OCI-M1 (cell line): ENCODE results near the gene ANKRD40CL.

ENCODE experiments used
- DNase-seq: peaks from one replicate; lab custom pipeline; 2025; lab: John Stamatoyannopoulos, UW

ANKRD40CL gene

DNA sequence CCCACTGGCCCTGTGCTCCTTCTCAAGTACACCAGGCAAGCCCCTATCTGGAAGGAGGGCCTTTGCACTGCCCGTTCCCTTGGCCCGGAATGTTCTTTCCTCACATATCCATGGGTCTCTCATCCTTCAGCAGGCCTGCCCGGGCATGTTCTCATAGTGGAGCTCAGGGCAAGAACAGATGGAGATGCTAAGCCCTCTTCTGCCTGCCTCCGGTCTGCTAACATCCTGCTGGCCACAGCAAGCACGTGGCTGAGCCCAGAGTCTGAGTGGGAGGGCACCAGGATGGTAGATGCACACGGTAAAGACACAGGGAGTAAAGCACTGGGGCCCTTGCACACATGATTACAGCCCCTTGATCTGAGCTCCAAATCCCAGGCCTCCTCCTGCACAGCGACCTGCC is 19.8 kb upstream of the ANKRD40CL start:
- no peak for DNase-seq

DNA sequence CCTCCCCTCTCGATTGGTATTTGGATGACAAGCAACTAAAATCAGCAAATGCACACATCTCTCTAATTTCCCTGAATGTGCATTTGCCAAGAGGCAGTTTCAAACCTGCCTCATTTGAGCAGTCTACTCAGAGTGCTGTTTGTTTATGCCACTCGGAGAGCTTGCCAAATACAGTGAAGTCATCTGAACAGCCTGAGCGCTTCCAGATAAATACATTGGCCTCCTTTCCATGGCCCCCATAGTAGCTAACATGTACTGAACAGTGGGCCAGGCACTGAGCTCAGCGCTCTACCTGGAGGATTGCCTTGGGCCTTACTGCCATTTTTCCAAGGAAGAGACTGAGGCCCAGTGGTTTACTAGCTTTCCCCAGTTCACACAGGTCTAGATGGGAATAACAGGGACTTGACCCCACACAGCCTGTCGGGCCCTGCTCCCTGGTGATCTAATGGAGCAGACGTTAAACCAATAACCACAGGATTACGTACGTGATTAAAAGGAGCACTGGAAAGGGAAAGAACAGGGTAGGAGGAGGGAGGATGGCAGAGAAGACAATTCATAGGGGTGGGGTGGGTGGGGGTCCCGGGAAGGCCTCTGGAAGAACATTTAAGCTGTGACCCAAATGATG is 18.7 kb upstream of the ANKRD40CL start:
- DNase-seq = no peak

GRCh38 chr17:50785126-50785525 is 17.8 kb upstream of the ANKRD40CL start:
- no peak for DNase-seq

- DNase-seq = no peak
These were observed 16.6 kb upstream of the ANKRD40CL start for GRCh38 chr17:50783905-50784304.

- peak; percentile 89 for DNase-seq
These were observed 15.9 kb upstream of the ANKRD40CL start for GRCh38 chr17:50783193-50783660.

DNA sequence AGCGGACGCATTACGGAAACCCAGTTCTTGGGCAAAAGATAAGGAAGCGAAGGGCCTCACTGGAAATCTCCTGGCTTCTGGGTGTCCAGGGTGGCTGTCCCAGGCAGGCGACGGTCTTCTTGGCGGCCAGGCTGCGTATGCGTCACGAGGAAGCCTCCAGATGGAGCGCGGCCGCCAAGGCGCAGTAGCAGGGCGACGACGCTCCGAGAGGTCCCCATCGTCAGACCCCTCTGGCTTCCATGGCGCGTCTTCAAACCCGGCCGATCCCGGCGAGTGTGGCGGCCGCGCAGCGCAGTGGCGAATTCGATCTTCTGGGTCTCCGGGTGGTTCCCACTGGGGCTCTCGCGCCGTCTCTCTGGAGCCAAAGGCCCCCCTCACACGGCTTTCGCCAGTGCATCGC is 13.8 kb upstream of the ANKRD40CL start:
- no peak for DNase-seq

DNA sequence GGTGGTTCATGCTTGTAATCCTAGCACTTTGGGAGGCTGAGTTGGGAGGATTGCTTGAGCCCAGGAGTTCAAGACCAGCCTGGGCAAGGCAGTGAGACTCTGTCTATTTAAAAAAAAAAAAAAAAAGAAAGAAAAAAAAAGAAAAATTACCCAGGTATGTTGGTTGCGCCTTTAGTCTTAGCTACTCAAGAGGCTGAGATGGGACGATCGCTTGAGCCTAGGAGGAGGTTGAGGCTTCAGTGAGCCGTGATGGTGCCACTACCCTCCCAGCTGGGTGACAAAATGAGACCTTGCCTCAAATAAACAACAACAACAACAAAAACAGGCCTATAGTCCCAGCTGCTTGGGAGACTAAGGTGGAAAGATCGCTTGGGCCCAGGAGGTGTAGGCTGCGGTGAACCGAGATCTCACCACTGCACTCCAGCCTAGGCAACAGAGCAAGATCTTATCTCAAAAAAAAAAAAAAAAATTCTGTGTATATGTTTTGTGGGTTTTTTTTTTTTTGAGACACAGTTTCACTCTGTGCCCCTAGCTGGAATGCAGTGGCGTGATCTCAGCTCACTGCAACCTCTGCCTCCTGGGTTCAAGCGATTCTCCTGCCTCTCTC is 12.5 kb upstream of the ANKRD40CL start:
- DNase-seq = no peak

DNA sequence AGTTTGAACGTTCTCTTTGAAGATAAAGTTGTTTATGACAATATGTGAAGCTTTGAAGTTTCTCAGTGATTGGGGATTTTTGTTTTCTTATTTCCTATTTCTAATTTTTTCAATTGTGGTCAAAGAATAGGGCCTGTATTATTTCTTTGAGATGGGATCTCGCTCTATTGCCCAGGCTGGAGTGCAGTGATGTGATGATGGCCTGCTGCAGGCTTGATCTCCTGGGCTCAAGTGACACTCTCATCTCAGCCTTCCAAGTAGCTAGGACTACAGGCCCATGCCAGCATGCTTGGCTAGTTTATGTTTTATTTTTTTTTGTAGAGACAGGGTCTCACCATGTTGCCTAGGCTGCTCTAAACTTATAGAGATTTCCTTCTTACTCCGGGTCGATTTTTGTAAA is 11.7 kb upstream of the ANKRD40CL start:
- DNase-seq = no peak

- DNase-seq = no peak
These were observed 11.2 kb upstream of the ANKRD40CL start for GRCh38 chr17:50778471-50778870.

DNA sequence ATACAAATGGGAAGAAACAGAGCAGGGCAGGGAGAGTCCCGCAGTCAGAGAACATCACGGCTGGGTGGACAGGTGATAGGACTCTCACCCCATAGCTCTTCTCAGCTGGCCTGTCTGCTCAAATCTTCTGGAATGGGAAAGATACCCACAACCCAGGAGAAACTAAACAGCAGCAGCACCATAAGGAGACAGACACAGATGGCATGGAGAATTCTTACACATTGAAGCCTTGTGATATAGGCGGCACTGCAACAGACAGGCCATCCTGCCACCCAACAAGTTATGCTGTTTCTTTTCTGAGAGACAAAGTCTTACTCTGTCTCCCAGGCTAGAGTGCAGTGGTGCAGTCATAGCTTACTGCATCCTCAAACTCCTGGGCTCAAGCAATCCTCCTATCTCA is 8.6 kb upstream of the ANKRD40CL start:
- DNase-seq = no peak

DNA sequence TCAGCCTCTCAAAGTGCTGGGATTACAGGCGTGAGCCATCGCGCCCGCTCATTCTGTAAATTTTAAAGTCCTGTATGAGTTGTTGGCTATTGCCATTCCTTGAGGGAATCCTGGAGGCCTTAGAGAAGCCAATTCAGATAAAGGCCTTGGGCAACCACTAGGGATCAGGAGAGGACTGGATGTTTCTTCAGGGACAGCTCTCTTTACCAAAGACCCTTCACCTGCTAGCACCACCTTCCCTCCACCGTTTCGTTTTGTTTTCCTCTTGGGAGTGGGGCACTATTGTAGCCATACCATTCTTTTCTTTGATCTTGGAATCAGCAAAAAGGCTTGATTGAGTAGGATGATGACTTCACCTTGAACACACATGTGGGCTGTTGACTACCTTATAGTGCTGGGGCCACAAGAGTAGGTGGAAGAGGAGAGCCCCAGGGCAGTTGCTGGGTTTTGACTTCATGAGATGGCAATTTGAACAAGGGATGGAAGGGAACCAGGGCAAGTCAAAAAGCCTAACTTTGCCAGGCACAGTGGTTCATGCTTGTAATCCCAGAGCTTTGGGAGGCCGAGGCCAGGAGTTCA is 7.0 kb upstream of the ANKRD40CL start:
- DNase-seq = no peak

DNA sequence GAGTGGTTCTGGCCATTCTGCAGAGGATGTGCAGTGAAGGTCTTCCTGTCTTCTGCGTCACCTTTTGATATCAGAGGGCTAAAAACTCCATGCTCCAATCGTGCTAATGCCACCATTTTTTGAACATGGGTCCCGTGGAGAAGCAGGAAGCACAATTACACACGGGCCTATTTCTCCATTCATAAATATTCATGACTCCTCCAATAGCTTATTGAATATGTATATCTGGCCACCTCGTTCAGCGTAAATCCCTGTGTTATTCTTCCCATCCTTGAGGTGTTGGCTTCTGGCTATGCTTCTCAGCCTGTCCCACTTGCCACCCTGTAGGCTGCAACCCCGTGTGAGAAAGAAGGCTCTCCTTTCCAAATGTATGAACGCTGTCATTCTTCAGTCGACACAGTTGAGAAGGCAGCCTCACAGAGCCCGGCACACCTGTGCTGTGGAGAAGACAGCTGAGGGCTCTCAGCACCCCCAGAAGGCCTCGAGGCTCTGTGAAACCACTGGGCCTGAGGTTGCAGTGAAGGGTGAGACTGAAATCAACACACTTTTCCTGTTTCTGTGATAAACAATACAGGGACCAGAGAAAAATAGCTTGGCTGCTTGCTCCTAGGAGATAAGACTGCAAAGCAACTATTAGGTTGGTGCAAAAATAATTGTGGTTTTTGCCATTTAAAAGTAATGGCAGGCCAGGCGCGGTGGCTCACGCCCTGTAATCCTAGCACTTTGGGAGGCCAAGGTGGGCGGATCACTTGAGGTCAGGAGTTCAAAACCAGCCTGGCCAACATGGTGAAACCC is 4.9 kb upstream of the ANKRD40CL start:
- no peak for DNase-seq

- DNase-seq = no peak
These were observed 3.0 kb upstream of the ANKRD40CL start for GRCh38 chr17:50770346-50770745.

- DNase-seq = no peak
These were observed 2.6 kb upstream of the ANKRD40CL start for GRCh38 chr17:50769884-50770283.

DNA sequence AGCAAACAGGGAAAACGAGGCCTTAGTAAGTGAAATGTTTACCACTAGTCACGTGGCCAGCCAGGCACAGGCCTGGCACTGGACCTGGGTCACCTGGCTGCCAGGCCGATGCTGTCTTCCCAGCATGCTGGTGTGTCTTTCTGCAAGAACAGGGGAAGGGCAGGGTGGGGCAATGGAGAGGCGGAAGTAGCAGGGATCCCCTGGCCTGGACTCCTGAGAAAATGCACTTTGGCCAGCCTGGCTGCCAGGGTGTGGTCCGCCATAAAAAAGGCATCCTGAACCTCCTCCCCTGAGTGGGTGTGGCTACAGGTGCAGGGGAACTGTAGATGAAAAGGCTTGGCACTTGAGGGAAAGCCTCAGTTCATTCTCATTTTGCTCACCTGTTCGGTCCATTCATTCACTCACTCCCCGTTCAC is 1.0 kb upstream of the ANKRD40CL start:
- no peak for DNase-seq

- no peak for DNase-seq
These were observed 288 bp downstream of the ANKRD40CL start for GRCh38 chr17:50767030-50767429.

GRCh38 chr17:50766222-50767023 is 895 bp downstream of the ANKRD40CL start:
- no peak for DNase-seq

DNA sequence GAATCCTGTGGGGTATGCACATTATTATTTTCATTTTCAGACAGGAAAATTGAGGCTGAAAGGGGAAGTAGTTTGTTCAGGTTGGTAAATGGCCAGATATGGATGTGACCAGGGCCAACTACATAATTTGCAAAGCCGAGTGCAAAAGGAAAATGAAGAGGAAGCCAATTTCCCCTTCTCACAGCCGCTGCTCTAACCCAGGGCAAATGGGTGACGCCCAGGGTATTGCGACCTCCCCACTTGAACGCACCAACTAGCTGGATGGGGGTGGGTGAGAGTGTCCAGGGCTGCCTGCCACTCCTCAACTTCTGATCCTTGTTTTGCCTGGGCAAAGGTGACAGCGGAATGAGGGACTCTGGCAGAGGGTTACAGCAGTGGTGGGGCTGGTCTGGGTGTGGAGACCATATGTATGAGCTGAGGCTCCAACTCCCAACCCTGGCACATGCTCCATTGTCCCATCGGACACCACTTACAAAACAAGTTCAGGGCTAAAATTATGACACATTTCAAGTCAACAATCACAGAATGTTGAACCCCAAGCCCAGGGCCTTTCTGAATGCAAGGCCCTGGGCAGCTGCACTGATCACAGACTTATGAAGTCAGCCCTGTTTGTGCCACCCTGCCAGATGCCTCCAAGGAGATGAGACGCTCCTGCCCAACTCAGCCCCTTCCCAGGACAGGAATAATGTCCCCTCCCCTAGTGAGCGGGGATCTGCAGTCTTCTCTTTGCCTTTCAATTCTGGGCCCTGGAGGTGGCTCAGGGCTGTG is 1.7 kb downstream of the ANKRD40CL start:
- peak; percentile 71 for DNase-seq

GRCh38 chr17:50764734-50765149 is 2.6 kb downstream of the ANKRD40CL start:
- DNase-seq = no peak

GRCh38 chr17:50763716-50764475 is 3.4 kb downstream of the ANKRD40CL start:
- no peak for DNase-seq
